ENCODE data around the gene ARHGEF11. TPM values are rescaled to one million over a fixed set of nuclear protein-coding genes. Genes with fewer than 3 reads are reported as not detected.

ARHGEF11 gene
- total and polyA plus RNA-seq, 9 of the 15 experiments (the other 6 are each of a cell fraction or from before 2014, with no cell fraction given) = 0.14 to 15.5 (median 9.0) TPM

DNA sequence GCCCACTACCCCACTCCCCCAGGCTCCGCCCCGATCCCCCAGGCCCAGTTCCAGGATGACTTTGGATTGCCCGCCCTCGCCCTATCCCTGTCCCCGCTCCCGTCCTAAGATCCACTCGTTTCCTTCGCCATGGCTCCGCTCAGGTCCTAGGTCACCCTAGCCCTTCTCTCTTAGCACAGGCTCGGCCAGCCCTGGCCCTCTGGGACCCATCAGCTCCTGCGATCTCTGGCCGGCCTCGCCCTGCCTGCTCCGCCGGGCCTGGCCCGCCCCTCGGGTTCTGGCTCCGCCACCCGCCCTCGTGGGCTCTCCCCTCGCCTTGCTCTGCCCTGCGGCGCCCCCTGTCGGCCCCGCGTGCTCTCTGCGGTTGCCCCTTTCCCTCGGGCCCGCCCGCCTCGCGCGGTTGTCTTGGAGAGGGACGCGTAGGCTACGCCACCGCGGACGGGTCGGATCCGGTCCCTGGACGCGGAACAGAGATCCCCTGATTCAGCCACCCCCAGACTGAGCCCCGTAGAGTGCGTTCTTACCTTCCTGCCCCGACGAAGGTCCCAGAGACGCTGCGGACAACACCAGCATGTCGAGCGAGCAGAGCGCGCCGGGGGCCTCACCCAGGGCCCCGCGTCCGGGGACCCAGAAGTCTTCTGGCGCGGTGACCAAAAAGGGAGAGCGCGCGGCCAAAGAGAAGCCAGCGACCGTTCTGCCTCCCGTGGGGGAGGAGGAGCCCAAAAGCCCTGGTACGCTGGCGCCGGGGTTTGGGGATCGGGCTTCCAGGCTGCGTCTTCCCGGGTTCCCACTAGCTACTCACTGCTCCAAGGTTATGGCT lies 125.1 kb downstream of the ARHGEF11 start, which contains the start of gene LRRC71 (continued):
- TF ChIP-seq, protein P1, sequence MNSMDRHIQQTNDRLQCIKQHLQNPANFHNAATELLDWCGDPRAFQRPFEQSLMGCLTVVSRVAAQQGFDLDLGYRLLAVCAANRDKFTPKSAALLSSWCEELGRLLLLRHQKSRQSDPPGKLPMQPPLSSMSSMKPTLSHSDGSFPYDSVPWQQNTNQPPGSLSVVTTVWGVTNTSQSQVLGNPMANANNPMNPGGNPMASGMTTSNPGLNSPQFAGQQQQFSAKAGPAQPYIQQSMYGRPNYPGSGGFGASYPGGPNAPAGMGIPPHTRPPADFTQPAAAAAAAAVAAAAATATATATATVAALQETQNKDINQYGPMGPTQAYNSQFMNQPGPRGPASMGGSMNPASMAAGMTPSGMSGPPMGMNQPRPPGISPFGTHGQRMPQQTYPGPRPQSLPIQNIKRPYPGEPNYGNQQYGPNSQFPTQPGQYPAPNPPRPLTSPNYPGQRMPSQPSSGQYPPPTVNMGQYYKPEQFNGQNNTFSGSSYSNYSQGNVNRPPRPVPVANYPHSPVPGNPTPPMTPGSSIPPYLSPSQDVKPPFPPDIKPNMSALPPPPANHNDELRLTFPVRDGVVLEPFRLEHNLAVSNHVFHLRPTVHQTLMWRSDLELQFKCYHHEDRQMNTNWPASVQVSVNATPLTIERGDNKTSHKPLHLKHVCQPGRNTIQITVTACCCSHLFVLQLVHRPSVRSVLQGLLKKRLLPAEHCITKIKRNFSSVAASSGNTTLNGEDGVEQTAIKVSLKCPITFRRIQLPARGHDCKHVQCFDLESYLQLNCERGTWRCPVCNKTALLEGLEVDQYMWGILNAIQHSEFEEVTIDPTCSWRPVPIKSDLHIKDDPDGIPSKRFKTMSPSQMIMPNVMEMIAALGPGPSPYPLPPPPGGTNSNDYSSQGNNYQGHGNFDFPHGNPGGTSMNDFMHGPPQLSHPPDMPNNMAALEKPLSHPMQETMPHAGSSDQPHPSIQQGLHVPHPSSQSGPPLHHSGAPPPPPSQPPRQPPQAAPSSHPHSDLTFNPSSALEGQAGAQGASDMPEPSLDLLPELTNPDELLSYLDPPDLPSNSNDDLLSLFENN (IDR thresholded peaks at IDR 0.05; ENCODE audit: low read depth in 2 of 2, low read length in 2 of 2) = no peak
- no peak for TF ChIP-seq RBM14 (IDR thresholded peaks at IDR 0.05; ENCODE audit: borderline replicate concordance, insufficient read depth, low read depth, low read length)
- TF ChIP-seq CSDE1 (IDR thresholded peaks at IDR 0.05) = no peak
- no peak for TF ChIP-seq RBBP5 (IDR thresholded peaks at IDR 0.05; ENCODE audit: borderline replicate concordance, insufficient read depth, low read length, poor library complexity, severe bottlenecking)
- TF ChIP-seq ZNF561 (CRISPR knock-in tag; conservative IDR thresholded peaks at IDR 0.05) = no peak

Measured in K562 (cell line).